NCI-H2171 (cell line): Measurements from ENCODE around the gene HELZ2.
A peak's percentile ranks its signal among the peaks of the same experiment; 100 is the strongest.

ENCODE experiments used
- DNase-seq: peaks from one replicate; lab custom pipeline; 2025; lab: John Stamatoyannopoulos, UW

The HELZ2 gene

DNA sequence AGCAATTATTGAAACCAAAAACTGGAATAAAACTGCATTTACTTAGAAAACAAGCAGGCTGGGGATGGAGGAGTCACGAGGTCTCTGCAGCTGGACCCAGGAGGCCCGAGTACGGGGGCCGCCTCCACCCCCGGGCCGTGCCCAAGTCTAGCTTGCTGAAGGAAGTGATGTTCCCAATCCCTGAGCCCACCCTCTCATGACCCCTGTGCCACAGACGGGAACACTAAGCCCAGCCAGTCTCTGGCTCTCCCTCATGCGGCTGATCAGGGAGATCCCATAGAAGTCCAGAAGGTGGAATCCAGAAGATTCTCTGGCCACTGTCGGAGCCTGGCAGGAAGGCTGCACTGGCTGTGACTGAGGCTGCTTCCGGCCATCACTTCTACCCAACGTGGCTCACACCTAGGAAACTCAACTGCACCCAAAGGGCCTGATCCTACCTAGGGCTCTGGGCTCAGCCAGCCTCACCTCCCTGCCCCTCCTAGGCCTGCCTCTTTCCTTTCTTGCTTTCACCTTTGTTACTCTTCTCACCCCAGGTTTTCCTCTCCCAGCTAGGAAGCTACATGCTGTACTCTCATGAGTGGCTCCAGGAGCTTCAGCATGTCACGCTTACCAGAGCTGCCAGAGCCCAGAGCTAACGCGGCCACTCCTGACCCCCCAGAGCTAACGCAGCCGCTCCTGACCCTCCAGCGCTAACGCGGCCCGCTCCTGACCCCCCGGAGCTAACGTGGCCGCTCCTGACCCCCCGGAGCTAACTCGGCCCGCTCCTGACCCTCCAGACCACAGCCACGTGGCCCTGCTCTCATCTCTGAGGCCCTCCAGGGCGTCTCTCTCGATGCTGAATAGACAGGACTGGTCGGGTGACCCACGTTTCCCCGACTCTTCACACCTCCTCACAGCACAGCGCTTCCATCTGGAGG lies 24.7 kb upstream of the HELZ2 start:
- DNase-seq, result no peak

- DNase-seq, result peak; percentile 81
Observed at GRCh38 chr20:63597651-63598478, 23.8 kb upstream of the HELZ2 start.

DNA sequence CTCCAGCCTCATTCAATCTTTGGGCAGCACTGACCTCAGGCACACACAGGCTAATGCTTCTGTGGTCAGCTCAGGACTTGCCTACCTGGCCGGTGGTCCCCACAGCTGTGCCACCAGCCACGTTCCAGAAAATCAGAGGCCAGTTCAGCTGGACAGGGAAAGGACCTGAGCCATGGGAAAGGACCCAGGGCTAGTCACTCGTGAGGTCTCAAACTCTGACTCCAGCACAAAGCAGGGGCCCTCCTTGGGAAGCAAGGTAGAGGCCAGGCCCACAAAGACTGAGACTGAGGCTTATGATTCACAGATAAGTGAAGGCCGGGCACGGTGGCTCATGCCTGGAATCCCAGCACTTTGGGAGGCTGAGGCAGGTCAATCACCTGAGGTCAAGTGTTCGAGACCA lies 22.4 kb upstream of the HELZ2 start:
- no peak for DNase-seq

DNA sequence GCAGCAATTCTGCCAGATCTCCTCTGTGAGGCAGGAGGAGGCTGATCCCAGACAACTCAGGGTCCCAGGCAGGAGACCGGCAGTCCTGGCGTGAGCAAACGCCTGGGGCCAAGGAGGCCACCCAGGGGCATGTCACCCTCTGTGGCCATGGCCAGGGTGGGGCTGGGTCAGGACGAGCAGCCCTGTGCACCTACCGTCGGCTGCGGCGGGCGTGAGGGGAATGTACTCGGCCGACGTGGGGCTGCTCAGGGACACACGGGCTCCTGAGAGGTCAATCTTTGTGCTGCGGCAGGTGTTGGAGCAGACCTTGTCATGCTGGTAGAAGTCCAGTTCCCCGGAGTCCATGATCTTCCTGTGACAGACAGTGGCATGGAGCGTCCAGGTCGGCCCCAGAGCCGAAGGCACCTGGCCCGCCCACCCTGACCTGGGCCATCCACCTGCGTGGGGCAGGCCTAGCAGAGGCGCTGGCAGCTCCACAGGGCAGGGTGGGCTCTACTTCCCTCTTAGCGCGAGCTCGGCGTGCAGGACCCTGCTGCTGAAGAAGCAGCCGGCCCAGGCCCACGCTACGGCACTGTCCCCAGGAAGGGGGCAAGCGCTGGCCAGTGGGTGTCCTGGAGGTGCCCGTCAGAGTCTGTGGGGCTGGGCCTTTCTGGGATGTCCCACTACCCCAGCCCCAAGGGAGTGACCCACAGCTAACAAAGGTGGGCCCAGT lies 21.5 kb upstream of the HELZ2 start:
- no peak for DNase-seq

GRCh38 chr20:63594043-63594561 lies 20.1 kb upstream of the HELZ2 start:
- no peak for DNase-seq

- DNase-seq, result no peak
Observed at GRCh38 chr20:63592661-63593060, 18.6 kb upstream of the HELZ2 start.

DNA sequence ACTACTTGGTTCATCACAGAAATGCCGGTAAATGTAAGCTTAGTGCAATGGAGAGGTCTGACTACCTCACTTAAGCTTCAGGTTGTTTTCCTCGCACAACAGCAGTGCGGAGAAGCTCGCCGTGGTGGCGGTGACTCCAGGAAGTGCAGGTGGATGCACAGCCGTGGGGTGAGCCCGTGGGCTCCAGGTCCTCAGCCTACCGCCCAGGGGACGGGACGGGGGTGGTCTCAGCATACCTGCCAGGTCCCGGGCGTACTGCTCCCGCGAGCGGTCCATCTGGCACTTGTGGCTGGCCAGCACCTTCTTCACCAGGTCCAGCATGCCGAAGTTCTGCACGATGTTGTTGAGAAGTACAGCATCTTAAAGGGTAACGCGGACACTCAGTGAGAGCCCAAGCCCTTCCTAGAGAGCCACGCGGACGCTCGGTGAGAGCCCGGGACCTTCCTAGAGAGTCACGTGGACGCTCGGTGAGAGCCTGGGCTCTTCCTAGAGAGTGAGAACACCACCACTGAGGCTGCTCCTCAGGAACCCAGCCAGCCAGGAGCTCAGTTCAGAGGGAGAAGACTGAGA lies 17.8 kb upstream of the HELZ2 start:
- DNase-seq, result no peak

DNA sequence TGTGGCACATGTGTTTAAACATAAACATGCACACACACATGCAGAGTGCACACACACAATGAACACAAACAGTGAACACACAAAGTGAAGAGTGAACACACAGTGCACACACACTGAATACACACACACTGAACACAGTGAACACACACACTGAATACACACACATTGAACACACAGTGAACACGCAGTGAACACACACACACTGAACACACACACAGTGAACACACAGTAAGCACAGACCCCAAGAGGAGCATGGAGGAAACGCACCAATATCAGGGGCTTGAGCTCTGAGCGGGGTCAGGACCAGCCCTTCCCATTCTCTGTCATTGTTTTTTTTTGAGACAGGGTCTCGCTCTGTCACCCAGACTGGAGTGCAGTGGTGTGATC lies 17.1 kb upstream of the HELZ2 start:
- no peak for DNase-seq

- no peak for DNase-seq
Observed at GRCh38 chr20:63590218-63591146, 16.4 kb upstream of the HELZ2 start.

DNA sequence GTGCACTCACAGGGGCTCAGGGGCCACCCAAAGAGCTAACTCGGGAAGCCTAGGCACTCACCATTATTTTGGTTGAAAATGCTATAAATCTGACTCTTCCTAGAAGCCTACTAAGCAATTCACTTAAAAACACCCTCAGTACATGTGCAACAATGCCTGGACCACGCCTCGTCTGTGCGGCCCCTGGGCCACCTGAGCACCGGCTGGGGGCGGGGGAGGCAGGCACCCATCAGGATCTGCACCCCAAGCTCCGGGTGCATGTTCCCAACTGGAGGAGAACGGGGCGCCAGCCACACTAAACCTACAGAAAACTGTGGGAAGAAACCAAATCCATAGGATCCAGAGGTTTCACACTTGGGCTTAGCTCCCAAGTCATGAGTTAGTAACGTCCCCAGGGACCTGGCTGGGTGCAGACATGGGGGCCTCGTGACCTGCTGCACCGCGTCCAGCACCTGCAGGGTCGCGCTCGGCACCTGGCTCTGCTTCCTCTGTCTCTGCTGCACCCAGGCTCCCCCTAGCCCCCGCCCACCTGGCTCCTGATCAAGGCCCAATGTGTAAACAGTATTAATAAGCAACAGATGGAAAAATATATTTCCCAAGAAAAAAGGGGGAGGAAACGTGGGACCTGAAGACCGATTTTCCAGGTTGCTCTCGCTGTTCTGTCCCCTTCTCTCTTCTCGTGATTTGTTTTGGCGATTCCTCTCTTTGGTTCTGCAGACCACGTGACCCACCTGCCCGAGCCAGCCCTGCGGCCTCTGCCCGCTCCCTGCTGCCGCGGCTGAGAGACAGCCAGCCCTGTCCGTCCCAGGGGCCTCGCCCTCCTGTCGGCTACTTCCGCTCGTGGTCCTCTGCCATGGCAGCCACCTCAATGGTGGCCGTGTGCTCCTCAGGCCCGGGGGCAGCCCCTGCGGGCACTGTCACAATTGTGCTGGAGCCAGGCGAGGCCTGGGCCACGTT lies 15.5 kb upstream of the HELZ2 start:
- DNase-seq, result peak; percentile 33

DNA sequence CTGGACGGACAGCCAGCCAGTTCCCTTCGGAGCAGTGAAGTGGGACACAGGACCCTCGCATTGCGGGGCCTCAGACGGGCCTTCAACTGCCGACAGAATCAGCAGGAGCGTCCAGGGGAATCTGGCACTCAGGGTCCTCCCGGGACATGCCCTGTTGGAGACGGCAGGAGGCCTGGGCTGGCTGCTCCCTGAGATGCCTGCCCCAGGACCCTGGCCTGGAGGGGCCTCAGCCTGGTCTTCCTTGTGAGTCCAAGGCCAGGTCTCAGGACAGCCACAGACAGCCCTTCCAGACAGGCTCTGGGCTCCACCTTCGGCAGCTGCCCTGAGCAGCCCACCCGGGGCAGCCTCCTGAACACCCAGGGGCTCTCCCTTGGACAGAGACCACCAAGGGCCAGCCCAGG lies 14.6 kb upstream of the HELZ2 start:
- no peak for DNase-seq

- no peak for DNase-seq
Observed at GRCh38 chr20:63587776-63588591, 13.9 kb upstream of the HELZ2 start.

DNA sequence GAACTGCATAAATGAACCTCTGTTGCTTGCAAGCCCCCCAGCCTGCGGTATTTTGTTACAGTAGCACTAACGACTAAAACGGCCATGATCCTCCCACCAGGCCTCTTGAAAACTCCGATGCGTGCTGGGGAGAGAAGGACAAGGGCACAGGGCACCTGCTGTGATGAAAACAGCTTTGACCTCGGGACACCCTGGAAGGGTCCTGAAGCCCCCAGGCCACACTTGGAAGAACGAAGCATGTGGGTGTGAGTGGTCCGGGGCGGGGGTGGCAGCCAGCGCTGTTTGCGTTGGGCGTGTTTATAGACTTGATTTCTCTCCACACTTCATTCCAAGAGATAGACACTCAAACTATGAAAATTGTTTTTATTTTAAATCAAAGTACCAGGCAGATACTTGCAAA lies 13.2 kb upstream of the HELZ2 start:
- no peak for DNase-seq

- no peak for DNase-seq
Observed at GRCh38 chr20:63586797-63587196, 12.8 kb upstream of the HELZ2 start.

DNA sequence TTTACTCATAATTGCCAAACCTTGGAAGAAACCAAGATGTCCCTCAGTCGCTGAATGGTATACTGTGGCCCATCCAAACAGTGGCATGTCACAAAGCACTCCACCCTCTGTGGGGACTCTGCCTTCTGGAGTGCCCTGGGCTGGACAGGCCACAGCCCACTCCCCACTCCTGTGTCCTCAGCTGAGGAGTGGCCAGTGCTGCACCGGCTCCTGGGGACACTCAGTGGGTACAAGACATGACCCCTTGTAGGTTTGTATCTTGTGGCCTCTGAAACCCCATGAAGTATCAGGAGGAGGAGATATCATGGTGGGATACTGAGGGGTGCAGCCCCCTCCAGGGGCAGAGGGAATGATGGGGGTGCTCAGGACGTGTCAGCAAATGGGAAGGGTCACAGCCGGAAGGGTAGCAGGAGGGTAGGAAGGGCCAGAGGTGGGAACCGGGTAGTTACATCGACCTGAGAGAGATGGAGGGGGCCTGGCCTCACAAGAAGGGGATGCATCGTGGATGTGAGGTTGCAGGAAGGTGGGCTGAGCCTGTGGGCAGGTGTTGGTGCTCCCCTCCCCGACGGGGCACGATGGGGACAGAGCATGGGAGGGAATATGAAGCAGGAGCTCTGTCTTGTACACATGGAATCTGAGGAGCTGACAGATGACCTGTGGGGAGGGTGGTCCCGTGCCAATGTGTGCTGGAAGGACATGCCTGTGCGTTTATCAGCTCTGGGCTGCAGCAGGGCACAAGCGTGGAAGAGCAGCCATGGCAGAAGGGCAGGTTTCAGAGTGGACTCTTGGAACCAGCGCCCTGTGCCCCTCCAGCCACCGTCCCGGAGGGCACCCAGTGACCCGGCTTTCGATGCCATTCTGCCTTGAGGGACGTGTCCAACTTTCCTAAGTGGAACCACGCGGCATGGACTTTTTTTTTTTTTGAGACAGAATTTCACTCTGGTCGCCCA lies 11.9 kb upstream of the HELZ2 start:
- DNase-seq, result no peak

DNA sequence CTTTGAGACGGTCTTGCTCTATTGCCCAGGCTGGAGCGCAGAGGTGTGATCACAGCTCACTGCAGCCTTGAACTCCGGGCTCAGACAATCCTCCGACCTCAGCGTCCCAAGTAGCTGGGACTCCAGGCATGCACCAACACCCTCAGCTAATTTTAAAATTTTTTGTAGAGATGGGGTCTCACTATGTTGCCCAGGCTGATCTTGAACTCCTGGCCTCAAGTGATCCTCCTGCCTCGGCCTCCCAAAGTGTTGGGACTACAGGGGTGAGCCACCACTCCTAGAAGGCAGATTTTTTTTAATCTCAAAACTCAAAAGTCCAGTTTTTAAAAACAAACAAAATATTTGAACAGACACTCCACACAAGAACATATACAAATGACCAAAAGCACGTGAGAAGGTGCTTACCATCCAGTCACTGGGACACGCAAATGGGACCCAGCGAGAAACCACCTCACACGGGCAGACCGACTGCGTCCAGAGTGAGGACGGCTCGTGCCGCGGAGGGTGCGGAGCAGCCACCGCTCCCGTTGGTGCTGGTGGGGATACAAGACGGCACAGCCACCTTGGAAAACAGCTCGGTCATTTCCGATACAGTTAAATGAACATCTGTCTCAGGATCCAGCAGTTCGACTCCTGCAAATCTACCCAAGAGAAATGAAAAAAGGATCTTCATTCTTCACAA lies 8.5 kb upstream of the HELZ2 start:
- no peak for DNase-seq
